ENCODE results near the gene OBSL1.

The OBSL1 gene

DNA sequence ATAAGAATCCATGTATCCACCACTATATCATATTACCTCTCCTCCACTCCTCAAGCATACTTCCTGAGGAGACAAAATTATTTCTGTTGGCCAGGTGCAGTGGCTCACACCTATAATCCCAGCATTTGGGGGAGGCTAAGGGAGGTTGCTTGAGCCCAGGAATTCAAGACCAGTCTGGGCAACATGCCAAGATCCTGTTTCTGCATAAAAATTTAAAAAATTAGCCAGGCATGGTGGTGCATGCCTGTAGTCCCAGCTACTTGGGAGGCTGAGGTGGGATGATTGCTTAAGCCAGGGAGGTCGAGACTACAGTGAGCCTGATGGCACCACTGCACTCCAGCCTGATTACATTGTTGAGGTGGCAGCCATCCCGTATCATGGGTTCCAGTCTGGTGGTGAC, 10.0 kb upstream of the OBSL1 start:
- no peak for DNase-seq (ENCODE audit: extremely low read depth, low read depth)
- TF ChIP-seq CTCF (IDR thresholded peaks at IDR 0.05; ENCODE audit: low read depth, low read length, missing control alignments): no peak
- no peak overlapping the region for H3K4me3 ChIP-seq (replicated peaks; ENCODE audit: low read depth, low read length)

GRCh38 chr2:219578811-219579613, 7.7 kb upstream of the OBSL1 start:
- no peak overlapping the region for H3K4me3 ChIP-seq (replicated peaks; ENCODE audit: low read depth, low read length)
- DNase-seq (ENCODE audit: extremely low read depth, low read depth): no peak
- TF ChIP-seq CTCF (IDR thresholded peaks at IDR 0.05; ENCODE audit: low read depth, low read length, missing control alignments): no peak

- no peak for DNase-seq (ENCODE audit: extremely low read depth, low read depth)
- no peak for TF ChIP-seq CTCF (IDR thresholded peaks at IDR 0.05; ENCODE audit: low read depth, low read length, missing control alignments)
- H3K4me3 ChIP-seq (replicated peaks; ENCODE audit: low read depth, low read length): no peak overlapping the region
Measured at GRCh38 chr2:219576505-219577388, 5.4 kb upstream of the OBSL1 start.

DNA sequence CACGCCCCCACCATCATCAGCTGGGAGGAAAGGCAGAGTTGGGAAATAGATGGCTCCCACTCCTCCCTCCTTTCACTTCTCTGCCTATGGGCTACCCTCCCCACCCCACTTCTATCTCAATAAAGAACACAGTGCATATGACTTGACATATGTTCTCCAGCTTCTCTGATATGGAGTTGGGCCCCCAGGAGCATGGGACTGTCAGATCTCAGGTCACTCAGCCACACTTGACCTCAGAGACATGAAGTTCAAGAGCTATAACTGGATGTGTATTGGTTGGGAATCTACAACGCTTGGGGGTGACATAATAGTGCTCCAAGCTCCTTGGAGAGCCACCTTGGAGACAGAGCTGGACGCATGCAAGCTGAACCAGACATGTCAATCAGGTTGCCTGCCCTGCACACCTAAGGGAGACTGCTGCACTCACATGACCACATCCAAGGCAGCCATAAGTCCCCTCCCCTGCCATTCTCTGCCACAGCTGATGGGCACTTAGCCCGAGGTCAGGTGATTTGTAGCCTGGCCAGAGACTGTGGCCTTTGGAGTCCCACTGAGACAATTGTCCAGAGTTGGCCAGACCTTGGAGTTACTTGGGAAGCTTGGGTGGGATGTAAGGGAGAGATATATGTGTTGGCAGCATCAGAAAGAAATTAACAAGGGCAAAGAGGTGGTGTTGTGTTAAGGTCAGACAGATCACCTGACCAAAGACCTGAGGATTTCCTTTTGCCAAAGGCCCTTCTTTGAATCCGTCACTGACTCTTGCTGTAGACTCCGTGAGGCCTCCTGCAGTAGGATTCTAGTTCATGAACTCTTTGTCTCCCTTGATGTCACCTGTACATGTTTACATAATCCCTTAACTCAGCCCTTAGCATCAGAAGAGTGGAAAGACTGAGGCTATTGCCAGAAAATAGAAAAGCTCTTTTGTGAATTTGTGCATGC, 4.5 kb upstream of the OBSL1 start:
- no peak for DNase-seq (ENCODE audit: extremely low read depth, low read depth)
- TF ChIP-seq CTCF (IDR thresholded peaks at IDR 0.05; ENCODE audit: low read depth, low read length, missing control alignments): no peak
- no peak overlapping the region for H3K4me3 ChIP-seq (replicated peaks; ENCODE audit: low read depth, low read length)

GRCh38 chr2:219574484-219575311, 3.4 kb upstream of the OBSL1 start:
- H3K4me3 ChIP-seq (replicated peaks; ENCODE audit: low read depth, low read length): no peak overlapping the region
- no peak for TF ChIP-seq CTCF (IDR thresholded peaks at IDR 0.05; ENCODE audit: low read depth, low read length, missing control alignments)
- DNase-seq (ENCODE audit: extremely low read depth, low read depth): no peak
